Mesenchymal stem cell (in vitro differentiated cells and primary cell): ENCODE measurements around the gene ATXN7L1.
A peak's percentile ranks its signal among the peaks of the same experiment; 100 is the strongest.

Experiments
- DNase-seq: peaks from one replicate; pipeline ENCODE4 v3.0.0-alpha.2; 2013
- H2AFZ ChIP-seq: one replicate; pipeline ENCODE4 v1.6.1; 2013; ENCODE audit warnings: low read depth, mild to moderate bottlenecking, control low read depth, inconsistent platforms, low read length, moderate library complexity
- H2AK5ac ChIP-seq: 2 replicates; pipeline ENCODE4 v1.6.1; 2013; ENCODE audit warnings: low read length, moderate library complexity, mild to moderate bottlenecking, inconsistent platforms; ENCODE audit not compliant: severe bottlenecking
- H2BK120ac ChIP-seq: one replicate; pipeline ENCODE4 v1.6.1; 2013; ENCODE audit warnings: low read depth, mild to moderate bottlenecking, inconsistent platforms, low read length, moderate library complexity
- H2BK12ac ChIP-seq, 2 experiments: one replicate each; pipeline ENCODE4 v1.6.1; 2013; ENCODE audit warnings: inconsistent platforms in 2 of 2, low read length in 2 of 2, mild to moderate bottlenecking in 2 of 2, moderate library complexity in 2 of 2, control low read depth in 1 of 2
- H2BK15ac ChIP-seq: one replicate; pipeline ENCODE4 v1.6.1; 2013; ENCODE audit warnings: mild to moderate bottlenecking, low read depth, inconsistent platforms; ENCODE audit not compliant: poor library complexity, severe bottlenecking
- H2BK5ac ChIP-seq: 2 replicates; pipeline ENCODE4 v1.6.1; 2013; ENCODE audit warnings: low read depth, mild to moderate bottlenecking, low read length, control low read depth, inconsistent platforms; ENCODE audit not compliant: poor library complexity, severe bottlenecking
- H3K14ac ChIP-seq, 2 experiments: one replicate each; pipeline ENCODE4 v1.6.1; 2013; ENCODE audit warnings: inconsistent platforms in 2 of 2, low read length in 2 of 2, control low read depth in 1 of 2, mild to moderate bottlenecking in 1 of 2, moderate library complexity in 1 of 2
- H3K18ac ChIP-seq, 2 experiments: one replicate each; pipeline ENCODE4 v1.6.1; 2013; ENCODE audit warnings: inconsistent platforms in 2 of 2, low read length in 2 of 2, control low read depth in 1 of 2, low read depth in 1 of 2, mild to moderate bottlenecking in 1 of 2
- H3K23ac ChIP-seq, 2 experiments: one replicate each; pipeline ENCODE4 v1.6.1; 2013; ENCODE audit warnings: inconsistent platforms in 2 of 2, low read length in 2 of 2, mild to moderate bottlenecking in 2 of 2, moderate library complexity in 2 of 2, control low read depth in 1 of 2
- H3K27ac ChIP-seq: 2 replicates; pipeline ENCODE4 v1.5.1; 2013; ENCODE audit warnings: mild to moderate bottlenecking, moderate library complexity, low read length, control low read depth, inconsistent platforms; ENCODE audit not compliant: poor library complexity, severe bottlenecking
- H3K27me3 ChIP-seq, 2 experiments: 2 replicates each; pipeline versions ENCODE4 v1.6.1 to v1.7.0; 2013; ENCODE audit warnings: low read length in 2 of 2, mild to moderate bottlenecking in 2 of 2, moderate library complexity in 2 of 2, control low read depth in 1 of 2, inconsistent platforms in 1 of 2; ENCODE audit not compliant: control insufficient read depth in 1 of 2, insufficient read depth in 1 of 2
- H3K36me3 ChIP-seq, 2 experiments: 2 replicates each; pipeline versions ENCODE4 v1.6.1 to v1.7.0; 2013; ENCODE audit warnings: low read length in 2 of 2, control low read depth in 1 of 2, inconsistent platforms in 1 of 2, low read depth in 1 of 2, mild to moderate bottlenecking in 1 of 2; ENCODE audit not compliant: insufficient read depth in 2 of 2, control insufficient read depth in 1 of 2
- H3K4ac ChIP-seq, 2 experiments: one replicate each; pipeline ENCODE4 v1.6.1; 2013; ENCODE audit warnings: inconsistent platforms in 2 of 2, low read length in 2 of 2, mild to moderate bottlenecking in 2 of 2, moderate library complexity in 2 of 2, control low read depth in 1 of 2, low read depth in 1 of 2
- H3K4me1 ChIP-seq: 2 replicates; pipeline ENCODE4 v1.6.1; 2013; ENCODE audit warnings: low read depth, low read length, control low read depth; ENCODE audit not compliant: control insufficient read depth, insufficient read depth
- H3K4me2 ChIP-seq: 2 replicates; pipeline ENCODE4 v1.6.1; 2013; ENCODE audit warnings: low read length, mild to moderate bottlenecking, inconsistent platforms; ENCODE audit not compliant: poor library complexity, severe bottlenecking
- H3K4me3 ChIP-seq, 2 experiments: 2 replicates each; pipeline versions ENCODE4 v1.5.1 to v1.7.0; 2013; ENCODE audit warnings: low read length in 2 of 2, mild to moderate bottlenecking in 2 of 2, control low read depth in 1 of 2, low read depth in 1 of 2; ENCODE audit not compliant: insufficient read depth in 1 of 2
- H3K79me1 ChIP-seq: replicated peaks from 2 replicates; pipeline ENCODE4 v1.6.1; 2013; ENCODE audit warnings: mild to moderate bottlenecking, control low read depth, low read length, inconsistent platforms; ENCODE audit not compliant: poor library complexity, severe bottlenecking
- H3K9ac ChIP-seq: 2 replicates; pipeline ENCODE4 v1.7.0; 2013; ENCODE audit warnings: mild to moderate bottlenecking, low read length, moderate library complexity
- H3K9me3 ChIP-seq: 2 replicates; pipeline ENCODE4 v1.7.0; 2013; ENCODE audit warnings: mild to moderate bottlenecking, low read length; ENCODE audit not compliant: control insufficient read depth
- H4K8ac ChIP-seq: one replicate; pipeline ENCODE4 v1.6.1; 2013; ENCODE audit warnings: inconsistent platforms, mild to moderate bottlenecking, low read length, moderate library complexity
- H4K91ac ChIP-seq: one replicate; pipeline ENCODE4 v1.6.1; 2013; ENCODE audit warnings: mild to moderate bottlenecking, low read length, inconsistent platforms
- WGBS: methylation state at CpG from one replicate; pipeline ENCODE4 v1.1.7; 2013; ENCODE audit warnings: mixed read lengths; 5-methylcytosine and 5-hydroxymethylcytosine counted together

The ATXN7L1 gene

DNA sequence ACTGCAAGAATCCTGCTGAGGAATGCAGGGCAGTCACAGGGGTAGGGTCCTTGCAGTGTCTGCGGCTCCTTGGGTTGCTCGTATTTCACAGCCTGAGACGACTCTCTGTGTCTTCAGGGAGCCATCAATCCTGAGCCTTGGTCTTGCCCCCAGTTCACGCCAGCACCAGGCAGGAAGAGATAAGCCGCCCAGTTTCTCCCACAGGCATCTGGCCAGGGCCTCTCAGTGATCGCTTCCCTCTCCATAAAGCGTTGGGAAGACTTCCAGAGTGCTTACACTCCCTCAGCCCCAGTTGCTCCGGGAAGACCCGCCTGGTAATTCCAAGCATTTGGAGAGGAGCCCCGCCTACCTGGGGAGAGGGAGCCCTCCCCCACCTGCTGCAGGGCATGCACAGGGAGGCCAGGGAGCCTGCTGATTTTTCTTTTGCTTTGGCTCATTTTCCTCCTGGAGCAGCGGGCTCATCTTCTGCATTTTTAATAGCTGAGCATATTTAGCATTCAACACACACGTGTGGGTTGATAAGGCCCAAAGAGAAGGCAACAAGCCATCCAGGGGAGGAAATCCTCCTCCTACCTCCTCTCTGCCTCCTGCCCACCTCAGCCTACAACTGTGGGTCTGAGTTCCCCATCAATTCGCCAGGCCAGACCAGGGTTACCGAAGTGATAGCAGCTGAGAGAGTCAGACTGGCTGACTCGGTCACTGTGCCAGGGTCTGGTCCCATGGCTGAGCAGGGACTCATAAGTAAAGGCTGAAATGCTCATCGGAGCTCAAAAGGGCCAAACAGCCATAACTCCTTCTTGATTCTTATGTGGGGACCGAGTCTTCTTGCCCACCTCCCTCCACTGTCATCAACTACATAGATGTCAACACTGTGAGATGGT is 220.7 kb downstream of the ATXN7L1 start:
- Histone ChIP-seq H2BK12ac (peak overlapping the region in 1 of 2 experiments; percentile 6), H2BK5ac (no peak overlapping the region), H3K79me1 (peaks cover 3% of the 10 kb centered on the region), H2AFZ (no peak overlapping the region), H3K9ac (no peak overlapping the region), H3K36me3 (peaks cover 9 to 29% of the 10 kb centered on the region in 2 experiments), H2AK5ac (no peak overlapping the region), H4K91ac (peak overlapping the region; percentile 2), H4K8ac (no peak overlapping the region), H3K23ac (peak overlapping the region in 1 of 2 experiments; percentile 36), H2BK15ac (no peak overlapping the region), H3K27ac (no peak overlapping the region), H3K4me2 (no peak overlapping the region), H3K4ac (no peak overlapping the region), H3K9me3 (no peaks in the 10 kb centered on the region), H3K14ac (peak overlapping the region in 1 of 2 experiments; percentile 72), H2BK120ac (no peak overlapping the region), H3K4me3 (no peak overlapping the region), H3K27me3 (no peaks in the 10 kb centered on the region), H3K4me1 (peaks cover 15% of the 10 kb centered on the region), H3K18ac (peak overlapping the region in 1 of 2 experiments; percentile 55)
- WGBS, result 26% methylated on average over 17 of the region's 17 CpGs
- DNase-seq, result peak; percentile 51

DNA sequence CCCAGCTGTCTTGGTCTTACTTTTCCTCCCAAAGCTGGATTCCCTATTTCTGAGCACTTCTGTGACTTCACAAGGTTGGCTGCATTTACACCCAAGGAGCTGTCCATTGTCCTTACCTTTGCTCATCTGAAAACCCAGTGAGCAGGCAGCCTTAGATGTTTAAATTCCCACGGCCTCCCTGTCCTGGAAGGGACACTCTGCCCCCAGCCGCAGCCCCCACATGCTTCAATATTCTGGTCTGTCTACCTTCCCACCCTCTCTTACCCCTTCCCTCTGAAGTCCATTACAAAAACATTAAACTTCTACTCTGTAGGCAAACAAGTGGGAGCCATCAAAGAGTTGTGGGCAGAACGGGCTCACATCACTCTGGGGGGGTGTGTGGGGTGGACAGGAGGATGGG is 221.3 kb downstream of the ATXN7L1 start:
- no peak overlapping the region for H2BK12ac ChIP-seq
- no peaks in the 10 kb centered on the region for H3K27me3 ChIP-seq
- H4K91ac ChIP-seq, result no peak overlapping the region
- peak; percentile 57 for DNase-seq
- H4K8ac ChIP-seq, result no peak overlapping the region
- H3K27ac ChIP-seq, result no peak overlapping the region
- H3K9me3 ChIP-seq, result no peaks in the 10 kb centered on the region
- peaks cover 3% of the 10 kb centered on the region for H3K79me1 ChIP-seq
- WGBS, result 37% methylated on average over 3 of the region's 3 CpGs
- H2AFZ ChIP-seq, result no peak overlapping the region
- no peak overlapping the region for H2BK120ac ChIP-seq
- H3K4me1 ChIP-seq, result peaks cover 15% of the 10 kb centered on the region
- H3K14ac ChIP-seq, result no peak overlapping the region
- no peak overlapping the region for H3K4me3 ChIP-seq
- H2AK5ac ChIP-seq, result no peak overlapping the region
- peaks cover 9 to 27% of the 10 kb centered on the region in 2 experiments for H3K36me3 ChIP-seq
- no peak overlapping the region for H2BK15ac ChIP-seq
- H3K23ac ChIP-seq, result no peak overlapping the region
- no peak overlapping the region for H3K9ac ChIP-seq
- no peak overlapping the region for H3K4me2 ChIP-seq
- no peak overlapping the region for H2BK5ac ChIP-seq
- H3K18ac ChIP-seq, result no peak overlapping the region
- no peak overlapping the region for H3K4ac ChIP-seq

DNA sequence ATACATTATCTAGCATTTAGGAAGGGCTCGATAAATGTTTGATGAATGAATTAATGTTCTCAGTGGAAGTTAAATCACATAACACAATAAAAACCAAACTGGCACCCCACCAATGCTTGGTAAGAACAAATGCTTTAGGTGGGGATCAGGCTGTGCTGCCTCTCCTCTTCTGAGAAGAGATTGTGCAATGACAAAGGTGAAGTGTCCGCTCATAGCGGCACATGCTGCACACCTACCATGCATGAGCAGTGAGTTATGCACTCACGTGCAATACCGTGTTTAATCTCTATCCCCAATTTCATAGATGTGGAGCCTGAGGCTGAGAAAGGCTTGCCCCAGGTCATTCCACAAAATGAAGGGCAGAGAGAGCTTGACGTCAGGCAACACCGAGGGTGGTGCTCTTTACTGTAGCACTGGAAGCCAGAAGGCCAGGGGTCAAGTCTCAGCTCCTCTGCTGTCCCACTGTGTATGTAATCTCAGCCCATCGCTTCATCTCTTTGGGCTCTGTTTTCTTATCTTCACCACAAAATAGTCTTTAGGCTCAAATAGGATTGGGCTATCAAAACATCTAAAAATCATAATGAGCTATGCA is 222.2 kb downstream of the ATXN7L1 start:
- H2AK5ac ChIP-seq, result no peak overlapping the region
- no peak for DNase-seq
- H3K36me3 ChIP-seq, result peaks cover 9 to 19% of the 10 kb centered on the region in 2 experiments
- 90% methylated on average over 7 of the region's 8 CpGs for WGBS
- H3K4me1 ChIP-seq, result peaks cover 16% of the 10 kb centered on the region
- no peak overlapping the region for H3K18ac ChIP-seq
- H2BK5ac ChIP-seq, result no peak overlapping the region
- no peaks in the 10 kb centered on the region for H3K27me3 ChIP-seq
- H3K9me3 ChIP-seq, result no peaks in the 10 kb centered on the region
- peaks cover 3% of the 10 kb centered on the region for H3K79me1 ChIP-seq
- H2AFZ ChIP-seq, result no peak overlapping the region
- no peak overlapping the region for H4K8ac ChIP-seq
- H3K4me3 ChIP-seq, result no peak overlapping the region
- no peak overlapping the region for H4K91ac ChIP-seq
- H2BK12ac ChIP-seq, result no peak overlapping the region
- no peak overlapping the region for H3K14ac ChIP-seq
- no peak overlapping the region for H3K23ac ChIP-seq
- H3K27ac ChIP-seq, result no peak overlapping the region
- no peak overlapping the region for H3K4ac ChIP-seq
- no peak overlapping the region for H3K9ac ChIP-seq
- H2BK120ac ChIP-seq, result no peak overlapping the region
- H3K4me2 ChIP-seq, result no peak overlapping the region
- no peak overlapping the region for H2BK15ac ChIP-seq

DNA sequence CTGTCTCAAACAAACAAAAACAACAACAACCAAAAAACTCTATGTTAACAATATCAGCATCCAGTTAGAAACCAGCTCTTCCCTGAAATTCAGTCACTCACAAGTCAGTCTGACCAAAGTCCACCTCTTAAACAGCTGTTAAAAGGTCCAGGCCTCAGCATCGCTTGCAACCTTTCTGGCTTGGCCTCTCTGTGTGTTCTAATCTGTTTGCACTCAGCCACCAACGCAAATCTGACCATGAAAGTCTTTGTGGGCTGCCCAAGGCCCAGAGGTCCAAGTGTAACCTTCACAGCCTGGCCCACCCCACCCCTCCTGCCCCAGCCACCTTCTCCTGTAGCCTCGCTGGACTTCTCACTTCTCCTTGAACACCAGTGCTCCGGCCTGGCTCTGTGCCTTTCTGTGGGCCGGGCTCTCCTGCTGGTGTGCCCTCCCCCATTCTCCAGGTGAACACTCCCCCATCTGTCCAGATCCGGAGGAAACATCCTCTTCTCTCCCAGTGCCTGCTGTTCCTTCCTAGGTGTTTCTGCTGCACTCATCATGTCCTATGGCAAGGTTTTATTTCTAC is 222.9 kb downstream of the ATXN7L1 start:
- Histone ChIP-seq H3K79me1 (peaks cover 3% of the 10 kb centered on the region), H3K36me3 (peaks cover 10 to 14% of the 10 kb centered on the region in 2 experiments), H2BK5ac (no peak overlapping the region), H2AFZ (no peak overlapping the region), H3K4me2 (no peak overlapping the region), H2BK120ac (no peak overlapping the region), H2BK15ac (no peak overlapping the region), H3K27ac (no peak overlapping the region), H2AK5ac (no peak overlapping the region), H3K4me3 (no peak overlapping the region), H3K9me3 (no peaks in the 10 kb centered on the region), H4K8ac (no peak overlapping the region), H4K91ac (no peak overlapping the region), H3K27me3 (no peaks in the 10 kb centered on the region), H3K14ac (no peak overlapping the region), H2BK12ac (no peak overlapping the region), H3K4ac (no peak overlapping the region), H3K23ac (no peak overlapping the region), H3K18ac (no peak overlapping the region), H3K9ac (no peak overlapping the region), H3K4me1 (peaks cover 19% of the 10 kb centered on the region)
- 90% methylated on average over 6 of the region's 6 CpGs for WGBS
- no peak for DNase-seq
